ENCODE results near the gene SLC2A5.

DNA sequence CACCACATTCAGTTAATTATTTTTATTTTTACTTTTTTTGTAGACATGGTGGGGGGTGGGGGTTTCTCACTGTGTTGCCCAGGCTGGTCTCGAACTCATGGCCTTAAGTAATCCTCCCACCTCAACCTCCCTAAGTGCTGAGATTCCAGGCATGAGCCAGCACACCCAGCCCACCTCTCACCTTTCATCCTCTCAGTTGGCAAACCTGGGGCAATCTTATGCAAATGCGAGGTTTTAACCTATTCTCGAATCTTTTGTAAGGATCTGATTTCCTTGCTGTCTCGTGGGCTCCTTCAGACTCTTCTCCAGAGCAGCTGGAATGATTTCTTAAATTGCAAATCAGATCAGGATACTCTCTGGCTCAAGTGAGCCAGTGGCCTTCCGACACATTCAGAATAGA, 36.1 kb downstream of the SLC2A5 start:
- TF ChIP-seq POLR2A (IDR thresholded peaks at IDR 0.05) (no peak), POLR2AphosphoS5 (IDR thresholded peaks at IDR 0.05; ENCODE audit: insufficient read depth in 1 of 2, low read depth in 1 of 2) (no peak)
- TF ChIP-seq, protein P1, sequence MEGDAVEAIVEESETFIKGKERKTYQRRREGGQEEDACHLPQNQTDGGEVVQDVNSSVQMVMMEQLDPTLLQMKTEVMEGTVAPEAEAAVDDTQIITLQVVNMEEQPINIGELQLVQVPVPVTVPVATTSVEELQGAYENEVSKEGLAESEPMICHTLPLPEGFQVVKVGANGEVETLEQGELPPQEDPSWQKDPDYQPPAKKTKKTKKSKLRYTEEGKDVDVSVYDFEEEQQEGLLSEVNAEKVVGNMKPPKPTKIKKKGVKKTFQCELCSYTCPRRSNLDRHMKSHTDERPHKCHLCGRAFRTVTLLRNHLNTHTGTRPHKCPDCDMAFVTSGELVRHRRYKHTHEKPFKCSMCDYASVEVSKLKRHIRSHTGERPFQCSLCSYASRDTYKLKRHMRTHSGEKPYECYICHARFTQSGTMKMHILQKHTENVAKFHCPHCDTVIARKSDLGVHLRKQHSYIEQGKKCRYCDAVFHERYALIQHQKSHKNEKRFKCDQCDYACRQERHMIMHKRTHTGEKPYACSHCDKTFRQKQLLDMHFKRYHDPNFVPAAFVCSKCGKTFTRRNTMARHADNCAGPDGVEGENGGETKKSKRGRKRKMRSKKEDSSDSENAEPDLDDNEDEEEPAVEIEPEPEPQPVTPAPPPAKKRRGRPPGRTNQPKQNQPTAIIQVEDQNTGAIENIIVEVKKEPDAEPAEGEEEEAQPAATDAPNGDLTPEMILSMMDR (IDR thresholded peaks at IDR 0.05): no peak
